GM18861 (cell line): ENCODE measurements around the gene UBXN6.

Experiments used
- ATAC-seq: cut with Tn5 transposase; IDR thresholded peaks from one replicate; pipeline ENCODE4 v1.9.1; 2021; ENCODE audit not compliant: unreplicated experiment

UBXN6 gene, protein sequence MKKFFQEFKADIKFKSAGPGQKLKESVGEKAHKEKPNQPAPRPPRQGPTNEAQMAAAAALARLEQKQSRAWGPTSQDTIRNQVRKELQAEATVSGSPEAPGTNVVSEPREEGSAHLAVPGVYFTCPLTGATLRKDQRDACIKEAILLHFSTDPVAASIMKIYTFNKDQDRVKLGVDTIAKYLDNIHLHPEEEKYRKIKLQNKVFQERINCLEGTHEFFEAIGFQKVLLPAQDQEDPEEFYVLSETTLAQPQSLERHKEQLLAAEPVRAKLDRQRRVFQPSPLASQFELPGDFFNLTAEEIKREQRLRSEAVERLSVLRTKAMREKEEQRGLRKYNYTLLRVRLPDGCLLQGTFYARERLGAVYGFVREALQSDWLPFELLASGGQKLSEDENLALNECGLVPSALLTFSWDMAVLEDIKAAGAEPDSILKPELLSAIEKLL

DNA sequence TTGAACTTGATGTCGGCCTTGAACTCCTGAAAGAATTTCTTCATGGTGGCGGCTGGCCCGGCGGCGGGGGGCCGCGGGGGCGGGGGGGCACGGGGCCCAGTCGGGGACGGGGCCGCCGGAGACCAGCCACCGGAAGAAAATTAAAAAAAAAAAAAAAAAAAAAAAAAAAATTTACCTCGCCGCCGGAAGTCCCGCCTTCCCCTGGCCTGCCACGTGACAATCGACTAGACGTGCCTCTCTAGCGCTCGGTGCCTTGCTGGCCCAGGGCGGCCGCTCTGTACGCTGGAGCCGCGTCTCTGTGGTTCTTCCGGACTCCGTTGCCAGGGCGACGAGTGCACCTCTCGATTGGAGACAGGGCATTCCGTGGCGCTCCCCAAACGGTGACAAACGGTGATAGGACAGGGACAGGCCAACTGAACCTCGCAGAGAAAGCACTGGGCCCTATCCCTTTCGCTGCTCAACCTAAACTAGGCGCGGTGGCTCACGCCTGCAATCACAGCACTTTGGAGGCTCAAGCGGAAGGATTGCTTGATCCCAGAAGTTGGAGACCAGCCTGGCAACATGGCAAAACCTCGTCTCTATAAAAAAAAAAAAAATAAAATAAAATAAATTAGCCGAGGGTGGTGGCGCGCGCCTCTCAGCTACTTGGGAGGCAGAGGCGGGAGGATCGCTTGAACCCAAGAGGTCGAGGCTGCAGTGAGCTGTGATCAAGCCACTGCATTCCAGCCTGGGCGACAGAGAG lies at the start of gene UBXN6:
TSS of gene UBXN6 (minus strand) at position 141 of the 742 bp plus-strand sequence. CDS start at position 44, 97 bp downstream.
- peak; percentile 93 for ATAC-seq

DNA sequence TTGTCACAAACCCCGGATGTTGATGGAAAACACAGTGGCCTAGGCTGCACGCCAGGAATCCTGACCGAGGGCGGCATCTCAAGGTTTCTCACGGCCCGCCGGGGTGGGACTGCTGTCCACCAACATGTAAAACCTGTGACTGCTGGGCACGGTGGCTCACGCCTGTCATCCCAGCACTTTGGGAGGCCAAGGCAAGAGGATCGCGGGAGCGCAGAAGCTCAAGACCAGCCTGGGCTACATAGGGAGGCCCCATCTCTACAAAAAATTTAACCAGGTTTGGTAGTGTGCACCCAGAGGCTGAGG lies 49.5 kb upstream of the UBXN6 start:
- ATAC-seq = no peak

DNA sequence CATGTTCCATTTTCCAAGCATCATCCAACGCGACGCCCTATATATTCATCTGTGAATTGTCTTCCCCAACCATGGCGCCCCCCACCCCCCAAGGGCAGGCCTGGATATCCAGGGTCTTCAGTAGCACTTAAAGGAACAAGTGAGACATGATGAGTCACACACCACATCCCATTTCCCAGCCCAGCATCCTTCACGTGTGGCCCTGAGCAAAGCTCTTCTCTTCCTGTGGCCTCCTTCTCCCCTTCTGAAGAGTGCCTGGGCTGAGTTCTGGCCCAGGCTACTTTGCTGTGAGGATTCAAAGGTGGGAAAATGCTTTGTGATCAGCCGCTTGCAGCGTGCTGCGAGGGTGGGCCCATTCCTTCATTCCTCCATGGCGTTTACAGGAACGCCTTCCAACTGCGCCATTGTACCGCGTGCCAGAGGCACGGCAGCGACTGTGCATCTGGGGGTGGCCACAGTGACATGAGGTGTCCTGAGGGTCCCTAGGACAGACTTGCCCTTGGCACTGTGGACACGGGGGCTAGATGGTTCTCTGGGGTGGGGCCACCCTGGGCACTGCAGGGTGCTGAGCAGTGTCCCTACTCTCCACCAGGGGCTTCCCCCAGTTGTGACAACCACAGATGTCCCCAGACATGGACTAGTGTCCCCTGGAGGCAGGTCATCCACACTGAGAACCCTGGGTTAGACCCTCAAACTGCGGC lies 49.0 kb upstream of the UBXN6 start:
- ATAC-seq = no peak

DNA sequence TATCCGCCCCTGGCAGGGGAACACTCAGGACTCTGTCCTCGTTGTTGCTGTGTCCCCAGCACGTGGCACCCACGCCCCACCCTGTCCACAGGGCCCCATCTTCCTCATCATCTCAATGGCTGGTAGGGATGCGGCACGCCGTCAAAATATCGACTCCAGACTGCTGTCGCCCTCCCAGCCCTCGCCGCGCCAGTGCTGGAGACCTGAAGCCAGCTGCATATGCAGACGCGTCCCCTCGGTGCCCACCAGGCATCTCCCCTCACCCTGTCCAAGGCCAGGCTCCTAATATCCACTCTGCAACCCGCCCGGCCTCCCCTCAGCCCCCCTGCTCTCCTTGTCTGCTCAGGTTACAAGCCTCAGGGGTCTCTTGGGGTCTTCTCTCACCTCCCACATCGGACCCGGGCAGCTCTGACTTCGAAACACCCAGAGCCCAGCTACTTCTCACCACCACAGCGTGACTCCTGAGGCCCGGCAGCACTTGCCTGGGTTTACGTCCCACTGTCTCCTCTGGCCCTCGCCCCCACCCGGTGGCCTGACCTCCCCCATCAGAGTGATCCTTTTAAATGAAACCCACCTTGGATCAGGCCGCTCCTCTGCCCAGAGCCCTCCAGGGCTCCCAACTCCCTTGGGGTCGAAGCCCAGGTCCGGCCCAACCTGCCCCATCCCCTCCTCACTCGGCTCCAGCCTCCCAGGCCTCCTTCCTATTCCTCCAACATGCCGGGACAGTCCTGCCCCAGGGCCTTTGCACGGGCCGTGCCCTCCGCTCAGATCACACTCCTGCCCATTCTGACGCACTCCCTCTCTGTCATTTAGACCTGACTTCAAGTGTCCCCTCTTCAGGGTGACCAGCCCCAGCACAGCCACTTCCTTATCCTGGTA lies 48.2 kb upstream of the UBXN6 start:
- ATAC-seq = no peak

DNA sequence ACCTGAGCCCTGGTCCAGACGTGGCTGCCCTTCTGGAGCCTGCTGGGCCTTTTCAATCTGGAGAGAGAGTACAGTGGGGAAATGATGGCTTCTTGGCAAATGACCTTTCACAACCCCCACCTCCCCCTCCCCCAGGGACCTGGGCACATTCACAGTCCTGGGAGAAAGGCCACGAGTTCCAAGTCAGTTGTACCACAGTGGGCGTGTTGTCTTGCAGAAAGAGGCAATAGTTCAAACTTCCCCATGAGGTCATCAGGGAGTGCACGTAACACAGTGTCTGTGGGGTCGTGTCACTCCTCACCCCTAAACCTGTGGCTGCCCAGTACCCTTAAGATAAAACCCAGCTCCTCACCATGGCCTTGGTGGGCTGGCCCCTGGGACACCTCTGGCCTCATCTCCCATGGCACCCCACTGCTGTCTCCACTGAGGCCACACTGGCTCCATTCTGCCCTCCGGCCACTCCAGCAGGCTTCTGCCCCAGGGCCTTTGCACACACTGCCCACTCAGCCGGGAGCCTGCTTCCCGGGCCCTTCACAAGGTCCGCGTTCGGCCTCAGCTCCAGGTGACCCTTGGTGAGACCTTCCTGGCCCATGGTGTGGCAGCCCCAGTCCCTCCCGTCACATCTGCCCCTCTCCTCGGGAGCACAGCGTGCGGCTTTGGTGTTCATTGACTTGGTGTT lies 47.4 kb upstream of the UBXN6 start:
- ATAC-seq = no peak

DNA sequence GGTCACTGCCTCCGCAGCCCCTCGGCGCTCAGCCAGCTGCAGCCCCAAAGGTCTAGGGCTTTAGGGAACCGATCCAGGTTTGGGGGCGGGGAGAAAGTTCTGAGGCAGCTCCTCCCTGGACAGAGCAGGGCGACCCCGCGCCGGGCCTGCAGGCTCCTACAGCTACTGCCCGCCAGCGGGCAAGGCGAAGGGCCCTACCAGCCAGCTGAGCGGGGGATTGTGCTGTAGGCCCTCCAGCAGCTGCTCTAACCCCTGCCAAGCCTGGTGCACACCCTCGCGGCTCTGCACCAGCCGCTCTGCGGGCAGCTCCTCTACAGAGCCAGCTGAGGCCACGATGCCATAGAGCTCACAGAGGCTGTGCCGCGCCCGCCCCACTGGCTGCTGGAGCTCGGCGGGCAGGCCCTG lies 46.7 kb upstream of the UBXN6 start:
- no peak for ATAC-seq

DNA sequence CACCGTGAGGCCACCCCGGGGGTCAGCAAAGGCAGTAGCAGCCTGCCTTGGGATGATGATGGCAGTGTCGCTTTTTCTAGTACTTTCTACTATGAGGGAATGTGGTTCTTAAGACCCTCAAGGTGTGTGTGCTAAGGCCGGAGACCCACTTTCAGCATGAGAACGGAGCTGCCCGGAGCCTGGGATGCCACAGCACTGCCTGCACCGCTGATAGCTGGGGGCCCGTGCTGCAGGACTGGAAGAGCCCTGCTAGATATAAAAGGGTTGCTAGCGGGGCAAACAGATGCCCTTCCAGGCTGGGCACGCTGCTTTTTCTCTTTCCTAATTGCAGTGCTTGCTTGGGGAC lies 46.2 kb upstream of the UBXN6 start:
- no peak for ATAC-seq

DNA sequence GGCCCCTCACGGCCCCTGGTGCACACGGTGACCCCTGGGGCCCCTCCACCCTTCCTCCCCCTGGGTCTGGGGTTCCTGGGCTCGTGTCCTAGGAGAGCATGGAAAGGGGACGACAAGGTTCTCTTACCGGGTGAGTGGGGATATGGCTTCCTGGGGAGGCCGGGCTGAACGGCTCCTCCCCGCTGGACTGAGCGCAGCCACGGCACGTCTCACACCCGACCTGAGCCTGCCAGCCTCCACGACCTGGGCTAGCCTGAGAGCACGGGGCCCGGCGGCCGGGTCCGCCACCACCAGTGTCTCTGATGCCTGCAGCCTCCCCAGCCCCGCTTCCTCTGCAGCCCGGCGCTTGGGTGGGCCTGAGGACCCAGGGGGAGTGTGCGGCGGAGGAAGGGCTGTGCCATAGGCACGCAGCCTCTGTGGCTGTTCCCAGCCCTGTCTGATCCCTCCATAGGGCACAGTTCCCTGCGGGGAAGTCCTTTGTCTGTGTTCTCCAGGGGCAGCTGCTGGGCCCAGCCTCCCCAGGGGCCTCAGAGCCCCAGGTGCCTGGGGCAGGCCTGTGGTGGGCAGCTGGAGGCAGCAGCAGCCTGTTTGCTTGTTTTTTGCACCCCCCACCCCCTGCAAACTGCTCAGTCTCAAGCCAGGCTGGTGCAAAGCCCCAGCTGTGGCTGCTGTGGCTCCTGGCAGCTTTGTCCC lies 45.7 kb upstream of the UBXN6 start:
- ATAC-seq = no peak

DNA sequence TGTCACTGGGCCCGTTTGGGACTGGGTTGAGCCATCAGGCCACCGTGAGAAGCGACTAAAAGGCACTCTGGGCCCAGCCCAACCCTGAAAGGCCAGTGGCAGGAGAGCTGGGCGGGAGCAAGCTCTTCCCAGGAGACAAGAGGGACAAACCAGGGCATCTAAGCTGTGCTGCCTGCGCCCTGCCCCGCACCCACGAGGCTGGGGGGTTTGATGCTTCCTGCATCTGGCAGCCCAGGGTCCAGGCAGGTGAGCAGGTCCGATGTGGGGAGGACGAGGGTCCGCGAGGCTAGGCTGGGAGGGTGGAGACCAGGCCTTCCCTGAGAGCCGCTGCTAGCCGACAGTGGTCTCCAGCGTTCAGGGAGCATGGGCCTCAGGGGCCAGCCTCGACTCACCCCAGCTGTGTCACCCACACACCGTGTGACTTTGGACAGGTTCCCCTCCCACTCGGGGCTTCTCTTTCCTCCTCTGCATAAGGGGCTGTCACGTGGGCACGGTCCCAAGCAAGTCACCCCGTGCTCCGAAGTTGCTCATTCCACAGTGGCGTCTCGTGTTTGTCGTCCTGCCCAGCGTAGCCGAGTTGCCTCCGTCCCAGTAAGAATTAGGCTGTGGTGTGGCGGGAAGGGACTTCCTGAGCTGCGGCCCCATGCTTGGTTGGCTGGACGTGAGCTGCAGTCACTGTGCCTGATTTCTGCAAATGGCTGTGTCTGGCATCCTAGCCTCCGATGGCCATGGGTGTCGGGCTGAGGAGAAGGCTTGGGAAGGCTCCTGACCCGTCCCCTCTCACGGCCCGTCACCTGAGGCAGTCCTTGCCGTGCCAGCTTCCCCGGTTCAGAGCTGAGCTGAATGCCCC lies 44.9 kb upstream of the UBXN6 start:
- no peak for ATAC-seq

DNA sequence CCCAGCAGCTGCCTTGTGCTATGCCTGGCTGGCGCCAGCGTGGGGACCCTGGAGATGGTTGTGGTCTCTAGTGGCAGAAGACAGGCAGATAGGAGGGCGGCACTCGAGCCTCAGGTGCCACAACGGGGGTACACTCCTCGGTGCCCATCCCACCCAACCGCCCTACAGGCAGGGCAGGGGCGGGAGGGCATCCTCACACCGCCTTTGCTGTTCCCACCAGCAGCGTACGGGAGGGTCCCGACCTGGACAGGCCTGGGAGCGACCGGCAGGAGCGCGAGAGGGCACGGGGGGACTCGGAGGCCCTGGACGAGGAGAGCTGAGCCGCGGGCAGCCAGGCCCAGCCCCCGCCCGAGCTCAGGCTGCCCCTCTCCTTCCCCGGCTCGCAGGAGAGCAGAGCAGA lies 44.1 kb upstream of the UBXN6 start:
- ATAC-seq = no peak

DNA sequence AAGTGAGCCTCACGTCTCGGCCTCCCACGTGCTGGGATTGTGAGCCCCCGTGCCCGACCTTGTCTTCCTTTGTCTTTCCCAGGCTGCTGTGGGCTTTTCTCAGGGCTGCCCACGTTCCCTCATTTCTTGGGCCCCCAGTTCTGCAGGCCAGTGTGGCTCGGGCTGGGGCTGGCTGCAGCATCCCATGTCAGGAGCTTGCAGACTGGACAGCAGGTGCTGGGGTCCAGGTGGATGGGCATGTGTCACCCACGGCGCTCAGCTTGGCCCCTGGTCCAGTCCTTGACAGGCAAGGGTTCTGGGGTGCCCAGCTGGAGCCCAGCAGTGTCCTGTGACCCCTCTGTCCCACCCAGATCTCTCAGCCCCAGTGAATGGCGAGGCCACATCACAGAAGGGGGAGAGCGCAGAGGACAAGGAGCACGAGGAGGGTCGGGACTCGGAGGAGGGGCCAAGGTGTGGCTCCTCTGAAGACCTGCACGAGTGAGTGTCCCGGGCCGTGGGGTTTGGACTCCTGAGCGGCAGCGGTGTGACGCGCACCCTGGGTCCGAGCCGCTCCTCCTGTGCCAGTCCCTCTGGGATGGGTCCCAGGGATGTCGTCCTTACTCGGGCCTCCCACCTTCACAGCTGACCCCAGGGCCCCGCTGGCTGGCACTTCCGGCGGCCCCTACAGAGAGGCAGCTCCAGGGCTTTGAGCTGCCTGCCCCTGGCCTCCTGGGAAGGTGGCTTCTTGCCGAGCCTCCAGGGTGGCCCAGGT lies 43.4 kb upstream of the UBXN6 start:
- ATAC-seq = no peak

DNA sequence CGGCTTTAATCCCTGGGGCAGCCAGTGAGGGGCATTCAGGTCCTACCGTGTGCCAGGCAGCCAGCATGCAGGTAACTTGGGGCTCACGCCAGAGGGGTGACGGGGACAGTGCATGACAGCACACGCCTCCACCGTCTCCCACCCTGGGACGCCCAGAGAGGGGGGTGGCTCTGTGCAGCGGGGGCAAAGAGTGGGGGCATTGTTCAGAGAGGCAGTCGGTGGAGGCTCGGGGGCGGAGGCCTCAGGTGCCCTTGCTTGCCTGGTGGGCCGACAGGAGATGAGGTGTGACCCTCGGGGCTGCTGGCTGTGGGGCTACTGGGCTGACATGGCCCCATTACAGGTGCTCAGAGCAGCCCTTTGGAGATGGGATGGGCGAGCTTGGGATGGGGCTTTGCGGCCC lies 42.3 kb upstream of the UBXN6 start:
- ATAC-seq = no peak

DNA sequence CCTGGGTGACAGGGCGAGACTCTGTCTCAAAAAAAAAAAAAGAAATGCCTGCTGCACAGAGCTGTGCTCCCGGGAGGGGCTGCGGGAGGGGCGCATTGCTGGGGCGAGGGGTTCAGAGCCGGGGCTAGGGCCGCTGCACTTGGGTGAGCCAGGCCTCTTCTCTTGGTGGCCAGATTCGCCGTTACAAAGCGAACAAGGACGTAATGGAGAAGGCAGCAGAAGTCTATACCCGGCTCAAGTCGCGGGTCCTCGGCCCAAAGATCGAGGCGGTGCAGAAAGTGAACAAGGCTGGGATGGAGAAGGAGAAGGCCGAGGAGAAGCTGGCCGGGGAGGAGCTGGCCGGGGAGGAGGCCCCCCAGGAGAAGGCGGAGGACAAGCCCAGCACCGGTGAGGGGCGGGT lies 41.7 kb upstream of the UBXN6 start:
- no peak for ATAC-seq

DNA sequence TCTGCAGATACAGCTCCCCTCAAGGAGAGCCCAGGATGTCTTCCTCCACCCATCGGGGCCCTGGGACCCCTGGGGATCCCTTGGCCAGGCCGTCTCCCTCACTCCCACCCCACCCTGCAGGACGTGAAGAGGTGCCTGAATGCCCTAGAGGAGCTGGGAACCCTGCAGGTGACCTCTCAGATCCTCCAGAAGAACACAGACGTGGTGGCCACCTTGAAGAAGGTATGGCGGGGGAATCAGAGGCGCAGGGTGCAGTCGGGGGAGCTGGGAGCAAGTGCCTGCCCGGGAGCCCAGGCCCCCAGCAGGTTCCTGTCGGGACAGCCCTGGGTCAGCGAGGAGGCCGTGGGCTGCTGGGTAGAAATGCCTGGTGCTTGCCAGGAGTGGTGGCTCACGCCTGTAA lies 41.1 kb upstream of the UBXN6 start:
- no peak for ATAC-seq

DNA sequence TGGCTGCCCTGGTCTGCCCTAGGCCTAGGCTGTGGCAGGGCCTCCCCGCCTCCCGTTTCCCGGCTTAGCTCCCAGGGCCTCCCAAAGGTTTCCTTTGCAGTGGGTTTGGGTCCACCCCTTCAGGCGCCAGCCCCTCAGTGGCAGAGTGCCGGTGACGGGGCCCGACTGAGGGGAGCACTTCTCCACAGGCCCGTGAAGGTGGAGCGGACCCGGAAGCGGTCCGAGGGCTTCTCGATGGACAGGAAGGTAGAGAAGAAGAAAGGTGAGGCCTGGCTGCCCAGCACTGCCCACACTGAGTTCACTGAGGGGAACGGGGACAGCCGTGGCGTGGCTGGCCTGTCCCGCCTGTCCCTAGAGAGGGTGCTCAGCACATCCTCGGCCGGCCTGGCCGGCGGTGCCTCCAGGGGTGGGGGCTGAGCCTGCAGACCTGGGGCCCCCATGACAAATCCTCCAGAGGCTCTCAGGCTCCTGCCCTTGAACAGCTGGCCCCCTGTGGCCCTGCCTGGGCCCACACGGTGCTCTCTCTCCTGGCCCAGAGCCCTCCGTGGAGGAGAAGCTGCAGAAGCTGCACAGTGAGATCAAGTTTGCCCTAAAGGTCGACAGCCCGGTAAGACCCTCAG lies 40.3 kb upstream of the UBXN6 start:
- ATAC-seq = no peak

DNA sequence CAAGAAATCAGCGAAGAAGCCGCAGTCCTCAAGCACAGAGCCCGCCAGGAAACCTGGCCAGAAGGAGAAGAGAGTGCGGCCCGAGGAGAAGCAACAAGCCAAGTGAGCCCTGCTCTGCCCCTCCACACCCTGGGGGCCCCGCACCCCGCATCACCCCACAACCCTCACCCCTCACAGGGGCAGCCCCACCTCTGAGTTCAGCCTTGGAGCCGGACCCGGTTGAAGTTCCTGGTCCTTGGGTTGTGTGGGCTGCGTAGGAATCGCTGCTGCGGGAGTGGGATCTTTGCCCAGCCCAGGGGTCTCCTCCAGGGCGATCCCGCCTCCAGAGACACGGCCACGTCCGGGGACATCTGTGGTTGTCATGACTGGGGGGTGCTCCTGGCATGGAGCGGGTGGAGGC lies 38.7 kb upstream of the UBXN6 start:
- ATAC-seq = no peak

DNA sequence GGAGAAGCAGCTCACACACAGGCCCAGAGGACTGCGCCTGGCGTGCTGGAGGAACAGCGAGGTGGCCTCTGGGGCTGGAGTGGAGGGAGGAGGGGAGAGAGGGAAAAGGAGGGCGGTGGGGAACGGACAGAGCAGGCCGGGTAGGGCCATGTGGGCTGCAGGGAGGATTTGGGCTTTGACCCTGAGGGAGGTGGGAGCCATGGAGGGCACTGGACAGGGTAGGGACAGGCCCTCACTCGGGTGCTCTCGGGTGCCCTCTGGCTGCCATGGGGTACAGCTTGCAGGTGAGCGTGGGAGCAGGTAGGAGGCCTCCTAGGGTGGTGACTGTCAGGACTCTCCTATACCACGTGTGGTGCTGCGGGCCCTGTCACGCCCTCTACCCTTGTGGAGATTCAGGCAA lies 37.9 kb upstream of the UBXN6 start:
- ATAC-seq = no peak

DNA sequence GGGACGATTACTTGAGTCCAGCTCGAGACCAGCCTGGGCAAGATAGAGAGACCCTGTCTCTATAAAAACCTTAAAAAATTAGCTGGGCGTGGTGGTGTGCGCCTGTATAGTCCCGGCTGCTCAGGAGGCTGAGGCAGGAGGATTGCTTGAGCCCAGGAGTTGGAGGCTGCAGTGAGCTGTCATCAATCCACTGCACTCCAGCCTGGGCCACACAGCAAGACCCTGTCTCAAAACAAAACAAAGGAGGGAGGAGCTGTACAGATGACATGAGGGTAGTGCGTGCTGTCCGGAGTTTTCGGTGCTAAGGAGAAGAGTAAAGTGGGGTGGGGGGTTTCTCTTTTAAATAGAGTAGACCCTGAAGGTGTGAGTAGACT lies 37.1 kb upstream of the UBXN6 start:
- ATAC-seq = no peak
